Testis (tissue), 3 donors: ENCODE data around the gene SVIL. TPM values are rescaled to one million over a fixed set of nuclear protein-coding genes. Genes with fewer than 3 reads are reported as not detected.

Experiments
- DNase-seq: peaks from one replicate; pipeline ENCODE4 v3.0.0-alpha.2; 2019
- H3K27ac ChIP-seq, 2 donors: fragments of 200-600 bp; sonication (generic); one replicate each; pipeline ENCODE4 v1.5.1; 2019
- H3K27me3 ChIP-seq: fragments of 200-600 bp; sonication (generic); one replicate; pipeline ENCODE4 v1.5.1; 2019
- H3K36me3 ChIP-seq: fragments of 200-600 bp; sonication (generic); one replicate; pipeline ENCODE4 v1.5.1; 2017; ENCODE audit warnings: low read depth; ENCODE audit errors: missing control alignments
- H3K4me1 ChIP-seq: fragments of 200-600 bp; sonication (generic); one replicate; pipeline ENCODE4 v1.5.1; 2019
- H3K4me3 ChIP-seq, 2 donors: fragments of 200-600 bp; sonication (generic); one replicate each; pipeline ENCODE4 v1.5.1; 2017 to 2019
- H3K9me3 ChIP-seq: fragments of 200-600 bp; sonication (generic); one replicate; pipeline ENCODE4 v1.5.1; 2017
- CTCF ChIP-seq, 3 experiments: fragments of 450-650 bp in 2 of 3; fragments of 200-600 bp in 1 of 3; sonication (generic) in 1 of 3; IDR thresholded peaks; one replicate each; pipeline ENCODE4 v1.5.1; 2016 to 2019; ENCODE audit warnings: antibody characterized with exemption in 3 of 3, mild to moderate bottlenecking in 2 of 3, moderate library complexity in 1 of 3
- POLR2A ChIP-seq: fragments of 450-650 bp; IDR thresholded peaks from one replicate; pipeline ENCODE4 v1.6.1; 2017; ENCODE audit warnings: antibody characterized with exemption, mild to moderate bottlenecking, moderate library complexity
- WGBS, 2 donors: methylation state at CpG; one replicate each; pipeline ENCODE4 v1.1.5; 2018; 5-methylcytosine and 5-hydroxymethylcytosine counted together
- intact Hi-C: fragments of 100-400 bp; cut with DNase I; formaldehyde crosslinking; loops from one replicate; pipeline ENCODE4 v1.15.1; 2023; ENCODE audit warnings: low total_unique reads
- polyA plus RNA-seq: library from polyadenylated mRNA; stranded (reverse); fragments of 350-450 nt; fragmentation: Illumina TruSeq; extraction: RNeasy Lipid Tissue Mini Kit (QIAGEN cat#74804); gene quantifications from one replicate; pipeline ENCODE4 v1.2.3, GENCODE V29; 2014; ENCODE audit warnings: low read depth, low replicate concordance; ENCODE audit not compliant: insufficient read depth
- total RNA-seq, 2 donors: library from RNA; depleted of rRNA; stranded (reverse); fragments of >200 nt; gene quantifications; one replicate each; pipeline ENCODE4 v1.2.3, GENCODE V29; 2016

SVIL gene
- total and polyA plus RNA-seq, 3 donors from 2014 or later, result 44.7 to 67.6 (median 63.1) TPM

GRCh38 chr10:29600821-29601220, 34.0 kb downstream of the SVIL start:
- 68 to 80% methylated on average over 6 of the region's 6 CpGs for WGBS, 2 donors
- H3K4me3 ChIP-seq, result no peak overlapping the region
- H3K9me3 ChIP-seq, result no peaks in the 10 kb centered on the region
- H3K4me1 ChIP-seq, result peaks cover 33% of the 10 kb centered on the region
- intact Hi-C loops, result no loop called here
- H3K27me3 ChIP-seq, result no peaks in the 10 kb centered on the region
- TF ChIP-seq CTCF (IDR thresholded peaks at IDR 0.05), result no peak
- no peak for TF ChIP-seq POLR2A
- no peaks in the 10 kb centered on the region for H3K36me3 ChIP-seq
- no peak for DNase-seq
- H3K27ac ChIP-seq, result peak overlapping the region in 1 of 2 donors; percentile 12

DNA sequence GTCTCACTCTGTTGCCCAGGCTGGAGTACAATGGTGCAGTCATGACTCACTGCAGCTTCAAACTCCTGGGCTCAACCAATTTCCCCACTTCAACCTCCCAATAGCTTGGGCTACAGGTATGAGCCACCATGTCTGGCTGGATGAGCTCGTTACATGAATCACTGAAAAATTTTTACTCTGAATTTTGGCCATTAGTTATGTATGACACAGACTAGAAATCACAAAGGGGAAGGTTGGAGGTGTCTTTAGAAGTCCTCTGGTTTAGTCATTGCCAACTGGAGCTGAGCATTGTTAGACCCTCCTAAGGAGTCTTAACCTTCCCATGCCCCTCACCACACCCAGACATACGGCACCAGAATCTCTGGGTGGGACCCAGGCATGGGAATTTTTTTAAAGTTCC, 34.7 kb downstream of the SVIL start:
- WGBS, 2 donors, result 90 to 96% methylated on average over 2 of the region's 2 CpGs
- Histone ChIP-seq H3K4me1 (peaks cover 33% of the 10 kb centered on the region), H3K27me3 (no peaks in the 10 kb centered on the region), H3K36me3 (no peaks in the 10 kb centered on the region), H3K4me3 (no peak overlapping the region), H3K9me3 (no peaks in the 10 kb centered on the region), H3K27ac (peak overlapping the region; percentile 85 to 90)
- TF ChIP-seq CTCF (IDR thresholded peaks at IDR 0.05), result no peak
- no peak for DNase-seq
- intact Hi-C loops, result no loop called here

DNA sequence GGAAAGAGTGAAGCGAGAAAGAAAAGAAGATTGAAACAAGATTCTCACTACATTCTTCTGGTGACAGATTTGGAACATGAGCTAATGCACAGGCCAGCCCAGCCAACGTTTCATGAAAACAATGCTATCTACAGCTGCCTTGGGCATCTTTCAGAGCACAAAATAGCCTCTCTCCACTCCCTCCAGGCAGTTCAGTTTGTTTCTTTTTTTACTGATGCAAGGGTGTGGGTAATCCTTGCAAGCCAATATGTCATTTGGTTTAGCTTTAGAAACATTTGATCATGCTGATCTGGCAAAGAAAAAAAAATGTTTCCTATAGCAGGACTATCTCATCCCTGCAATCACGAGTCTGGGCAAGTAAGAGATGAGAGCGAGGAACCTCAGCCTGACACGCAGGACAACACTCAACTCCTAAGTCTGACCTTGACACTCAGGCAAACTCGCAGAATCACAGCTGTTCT, 35.9 kb downstream of the SVIL start:
- no peak for TF ChIP-seq POLR2A
- no peak for TF ChIP-seq CTCF (IDR thresholded peaks at IDR 0.05)
- Histone ChIP-seq H3K9me3 (no peaks in the 10 kb centered on the region), H3K36me3 (no peaks in the 10 kb centered on the region), H3K4me1 (peaks cover 33% of the 10 kb centered on the region), H3K4me3 (no peak overlapping the region), H3K27me3 (no peaks in the 10 kb centered on the region), H3K27ac (peak overlapping the region; percentile 85 to 90)
- WGBS, 2 donors, result 37 to 38% methylated on average over 6 of the region's 6 CpGs
- intact Hi-C loops, result no loop called here
- peak; percentile 85 for DNase-seq

GRCh38 chr10:29596826-29597225, 37.9 kb downstream of the SVIL start:
- no peak overlapping the region for H3K4me3 ChIP-seq
- WGBS, 2 donors, result 92 to 96% methylated on average over 10 to 11 of the region's 11 CpGs
- peaks cover 21% of the 10 kb centered on the region for H3K4me1 ChIP-seq
- no peaks in the 10 kb centered on the region for H3K27me3 ChIP-seq
- no peaks in the 10 kb centered on the region for H3K9me3 ChIP-seq
- no peak for DNase-seq
- peak overlapping the region in 1 of 2 donors; percentile 3 for H3K27ac ChIP-seq
- intact Hi-C loops, result no loop called here
- no peaks in the 10 kb centered on the region for H3K36me3 ChIP-seq
- TF ChIP-seq POLR2A (no peak), CTCF (IDR thresholded peaks at IDR 0.05) (no peak)

DNA sequence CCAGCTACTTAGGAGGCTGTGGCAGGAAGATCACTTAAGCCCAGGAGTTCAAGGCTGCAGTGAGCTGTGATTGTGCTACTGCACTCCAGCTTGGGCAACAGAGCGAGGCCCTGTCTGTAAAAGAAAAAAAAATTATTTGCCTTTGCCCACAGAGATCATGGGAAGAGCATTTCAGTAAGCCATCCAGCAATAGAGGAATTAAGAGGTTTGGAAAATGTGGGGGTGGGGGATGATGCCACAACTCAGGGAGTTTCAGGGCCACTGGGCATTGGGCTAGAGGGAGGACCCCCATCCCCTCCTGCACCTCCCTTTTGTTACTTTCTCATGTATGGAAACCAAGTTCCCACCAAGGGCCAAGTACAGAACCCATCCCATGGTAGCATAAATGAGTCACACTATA, 38.4 kb downstream of the SVIL start:
- Histone ChIP-seq H3K27ac (peak overlapping the region; percentile 36 to 42), H3K27me3 (no peaks in the 10 kb centered on the region), H3K4me1 (peaks cover 21% of the 10 kb centered on the region), H3K9me3 (no peaks in the 10 kb centered on the region), H3K36me3 (no peaks in the 10 kb centered on the region), H3K4me3 (no peak overlapping the region)
- no peak for TF ChIP-seq POLR2A
- TF ChIP-seq CTCF (IDR thresholded peaks at IDR 0.05), result no peak
- intact Hi-C loops, result no loop called here
- no peak for DNase-seq
- 82 to 86% methylated on average over 1 of the region's 1 CpG for WGBS, 2 donors
